GM18517 (cell line): ENCODE measurements around the gene CYBB.
"Not testable (repeated sequence)": the region's sequence is repeated elsewhere in the genome, so short reads cannot be mapped to it uniquely, and the experiment has no call there.

Experiments used
- ATAC-seq: cut with Tn5 transposase; IDR thresholded peaks from one replicate; pipeline ENCODE4 v1.9.1; 2021; ENCODE audit warnings: mild to moderate bottlenecking, moderate library complexity; ENCODE audit not compliant: unreplicated experiment

The CYBB gene

DNA sequence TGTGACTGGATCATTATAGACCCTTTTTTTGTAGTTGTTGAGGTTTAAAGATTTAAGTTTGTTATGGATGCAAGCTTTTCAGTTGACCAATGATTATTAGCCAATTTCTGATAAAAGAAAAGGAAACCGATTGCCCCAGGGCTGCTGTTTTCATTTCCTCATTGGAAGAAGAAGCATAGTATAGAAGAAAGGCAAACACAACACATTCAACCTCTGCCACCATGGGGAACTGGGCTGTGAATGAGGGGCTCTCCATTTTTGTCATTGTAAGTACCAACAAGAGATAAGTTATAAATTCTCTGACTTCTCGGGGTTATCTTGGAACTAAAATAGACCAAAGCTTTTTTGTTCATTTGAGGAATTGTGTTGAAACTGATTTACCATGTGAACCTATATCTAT, at the start of gene CYBB:
CYBB (plus strand) TSS at position 203 of the 400 bp plus-strand sequence; CDS start at position 222, 19 bp downstream.
- no peak for ATAC-seq

DNA sequence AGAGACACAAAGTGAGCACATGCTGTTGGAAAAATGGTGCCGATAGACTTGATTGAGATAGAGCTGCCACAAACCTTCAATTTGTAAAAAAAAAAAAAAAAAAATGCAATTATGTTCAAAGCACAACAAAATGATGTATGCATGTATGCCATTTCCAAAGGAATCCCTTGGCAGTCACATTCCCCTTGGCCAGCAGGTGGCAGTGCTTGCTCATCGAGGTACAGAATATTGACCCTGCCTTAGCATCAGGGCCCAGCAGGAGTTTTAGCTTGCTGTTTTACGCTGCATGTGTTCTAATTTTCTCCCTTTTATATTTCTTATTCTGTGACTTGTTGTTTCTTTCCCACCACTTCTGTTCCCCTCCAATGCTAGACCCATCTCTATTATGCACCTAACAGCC, 34.5 kb upstream of the CYBB start:
- ATAC-seq: peak; percentile 62

DNA sequence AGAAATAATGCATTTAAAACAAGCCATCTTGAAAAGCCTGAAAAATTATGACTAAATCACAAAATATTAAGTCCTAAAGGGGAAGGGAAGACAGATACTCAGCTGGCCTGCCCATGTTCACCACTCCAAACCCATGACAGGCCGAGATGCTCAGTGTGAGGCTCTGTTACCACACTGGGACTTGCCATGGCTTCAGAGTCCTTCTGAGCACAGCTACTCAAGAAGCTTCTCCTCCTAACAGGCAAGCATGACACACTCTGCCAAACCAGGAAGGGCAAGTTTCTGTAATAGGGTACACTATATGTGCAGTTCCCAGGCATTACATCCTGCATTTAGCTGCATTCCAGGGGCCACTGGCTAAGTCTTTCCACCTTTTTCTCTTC, 34.0 kb upstream of the CYBB start:
- peak; percentile 35 for ATAC-seq

DNA sequence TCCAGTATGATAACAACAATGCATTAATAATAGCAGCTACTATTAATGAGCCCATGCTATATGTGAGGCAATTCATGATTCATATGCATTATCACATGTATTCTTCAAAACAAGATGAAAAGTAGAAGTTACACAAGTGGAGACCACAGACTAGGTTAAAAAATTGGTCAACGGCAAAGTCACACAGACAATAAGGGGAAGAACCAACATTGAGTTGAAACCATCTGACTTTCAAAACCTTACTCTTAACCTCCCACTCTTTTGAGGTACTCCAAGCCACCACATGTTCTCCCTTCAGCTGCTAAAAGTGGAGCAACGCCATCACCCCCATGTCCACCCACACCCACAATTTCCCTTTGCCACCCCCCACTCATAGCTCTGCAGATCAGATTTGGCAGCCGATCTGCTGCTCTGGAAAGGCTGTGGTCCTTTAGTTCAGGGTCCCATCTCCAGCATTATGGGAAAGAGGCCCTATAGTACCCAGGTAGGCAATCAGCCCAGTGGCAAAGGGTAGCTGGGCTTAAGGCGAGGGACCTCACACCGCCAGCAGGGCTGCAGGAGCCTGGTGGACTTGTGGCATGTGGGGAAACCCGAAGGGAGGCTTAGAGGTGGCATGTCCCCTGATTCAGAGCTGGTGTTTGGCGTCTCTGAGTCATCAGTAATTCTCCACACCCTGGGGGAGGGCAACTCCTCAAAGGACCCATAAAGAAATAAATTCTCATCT, 33.5 kb upstream of the CYBB start:
- peak; percentile 94 for ATAC-seq

DNA sequence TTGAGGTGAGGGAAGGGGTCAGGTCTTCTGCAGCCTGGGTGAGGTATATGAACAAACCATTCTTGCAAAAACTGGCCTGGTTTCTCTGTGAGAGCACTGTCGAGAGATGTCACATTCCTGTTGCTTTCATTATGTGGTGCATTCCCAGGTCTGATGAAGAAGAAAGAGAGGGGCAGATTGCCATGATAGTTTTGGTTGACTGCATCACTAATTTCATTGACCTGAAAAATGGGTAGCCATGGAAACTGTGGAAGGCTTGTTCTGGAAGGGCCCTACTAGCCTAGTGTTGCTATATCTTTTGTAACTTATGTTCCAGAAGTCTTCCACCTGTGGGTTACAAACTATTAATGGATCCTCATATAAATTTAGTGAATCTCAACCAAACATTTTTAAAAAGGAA, 32.9 kb upstream of the CYBB start:
- no peak for ATAC-seq

DNA sequence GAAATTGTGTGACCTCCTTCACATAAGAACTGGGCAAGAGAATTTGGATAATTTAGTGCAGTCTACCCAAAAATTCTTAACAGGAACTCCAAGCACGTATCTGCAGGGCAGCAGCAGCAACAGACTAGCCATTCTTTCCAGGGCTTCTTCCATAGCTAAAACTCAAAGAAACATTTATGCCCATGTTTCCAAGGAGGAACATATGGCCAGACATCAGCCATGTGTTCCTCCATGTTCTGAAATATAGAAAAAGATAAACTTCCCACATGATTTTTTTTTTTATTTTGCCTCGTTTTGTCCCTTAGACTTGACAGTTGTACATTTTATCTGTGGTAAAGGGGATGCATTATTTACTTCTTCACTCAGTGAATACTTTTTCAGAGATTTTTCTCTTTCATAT, 27.6 kb upstream of the CYBB start:
- ATAC-seq: no peak

DNA sequence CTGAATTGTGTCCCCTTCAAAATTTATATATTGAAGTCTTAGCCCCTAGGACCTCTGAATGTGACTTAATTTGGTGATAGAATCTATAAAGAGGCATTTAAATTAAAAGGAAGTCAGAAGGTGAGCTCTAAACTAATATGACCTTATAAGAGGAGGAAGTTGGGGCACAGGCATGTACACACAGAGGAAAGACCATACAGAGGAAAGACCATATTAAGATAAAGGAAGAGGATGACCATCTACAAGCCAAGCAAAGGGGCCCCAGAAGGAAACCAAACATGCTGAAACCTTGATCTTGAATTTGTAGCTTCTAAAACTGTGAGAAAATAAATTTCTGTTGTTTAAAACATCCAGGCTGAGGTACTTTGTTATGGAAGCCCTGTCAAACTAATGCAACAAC, 26.9 kb upstream of the CYBB start:
- ATAC-seq: no peak

DNA sequence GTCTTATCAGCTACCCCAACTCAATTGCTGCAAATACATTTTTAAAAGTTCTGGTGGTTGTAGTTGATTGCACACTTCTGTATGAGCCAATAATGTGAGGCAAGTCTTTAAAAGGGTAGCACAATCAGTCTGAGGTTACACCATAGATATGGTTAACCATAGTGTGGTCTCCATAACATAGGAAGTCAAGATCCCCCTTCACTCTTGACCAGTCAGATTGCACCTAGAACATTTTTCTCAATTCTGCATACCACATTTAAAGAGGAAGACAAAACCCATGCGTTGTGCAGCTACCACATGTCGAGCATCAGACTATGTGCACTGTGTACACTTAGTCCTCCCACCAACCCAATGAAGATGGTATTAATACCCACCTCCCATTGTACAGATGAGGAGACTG, 26.5 kb upstream of the CYBB start:
- ATAC-seq: no peak

DNA sequence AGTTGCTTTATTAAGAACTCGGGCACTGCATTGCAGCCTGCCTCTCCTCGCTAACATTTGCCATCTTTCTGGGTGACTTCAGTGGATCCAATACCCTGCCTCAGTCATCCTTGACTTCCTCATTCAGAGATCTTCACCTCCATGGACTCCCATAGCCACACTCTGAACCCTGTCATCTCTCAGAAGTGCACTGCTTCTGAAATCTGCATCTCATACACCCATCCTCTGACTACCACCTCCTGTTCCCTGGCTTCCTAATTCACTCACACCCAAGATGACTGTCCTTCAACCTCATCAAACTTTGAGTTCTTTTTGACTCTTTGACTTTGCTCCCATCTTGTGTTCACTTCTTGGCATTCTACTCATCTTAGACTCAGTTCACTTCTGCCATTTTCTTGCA, 25.3 kb upstream of the CYBB start:
- peak; percentile 13 for ATAC-seq

DNA sequence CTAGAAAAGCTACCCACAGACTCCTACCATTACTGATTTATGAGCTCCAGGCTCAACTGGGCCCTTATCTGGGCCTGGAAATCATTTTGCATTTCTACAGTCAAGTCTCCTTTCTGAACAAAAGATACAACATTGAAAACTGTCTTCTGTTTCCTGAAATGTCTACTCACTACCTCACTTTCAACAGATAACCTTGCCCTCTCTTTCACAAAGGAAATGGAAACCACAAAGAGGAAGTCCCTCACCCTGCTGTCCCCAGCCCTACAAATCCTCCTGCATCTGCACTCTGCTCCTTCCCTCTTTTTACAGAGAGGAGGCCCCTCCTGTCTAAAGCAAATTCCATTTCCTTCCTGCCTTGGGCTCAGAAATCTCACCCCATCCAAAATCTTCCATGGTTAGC, 24.8 kb upstream of the CYBB start:
- ATAC-seq: peak; percentile 96

DNA sequence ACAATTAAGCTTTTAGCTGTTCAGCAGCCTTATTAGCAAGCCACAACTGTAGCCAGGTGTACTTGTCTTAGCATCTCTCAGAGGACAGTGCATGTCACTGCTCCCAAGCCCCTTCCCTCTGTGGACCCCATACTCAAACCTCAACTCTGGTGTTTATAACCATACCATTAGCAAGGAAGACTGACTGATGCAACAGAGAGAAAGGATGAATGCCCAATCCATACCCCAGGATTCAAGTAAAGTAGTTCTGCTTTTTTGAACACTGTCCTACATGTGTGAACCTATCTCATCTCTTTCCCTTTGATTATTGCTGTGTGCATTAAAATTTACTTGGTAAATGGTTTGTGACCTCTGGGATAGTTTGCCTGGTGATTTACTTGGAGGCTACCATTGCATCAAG, 22.8 kb upstream of the CYBB start:
- no peak for ATAC-seq

DNA sequence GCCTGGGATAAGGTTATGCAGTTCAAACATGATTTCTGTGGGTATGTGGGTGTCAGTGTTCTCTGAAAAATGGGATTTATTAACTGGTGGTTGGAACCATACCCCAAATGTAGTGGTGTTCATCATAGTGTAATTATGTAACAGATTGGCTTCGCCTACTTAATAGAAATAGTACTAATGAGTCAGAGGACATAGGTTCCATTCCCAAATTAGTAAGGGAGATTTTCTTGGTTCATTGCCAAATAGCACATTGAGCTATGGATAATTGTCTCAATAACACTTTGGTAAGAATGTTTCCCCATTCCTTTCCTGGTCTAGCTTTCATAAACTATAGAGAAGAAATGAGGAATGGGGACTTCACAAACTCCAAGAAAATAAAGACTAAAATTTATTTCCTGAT, 20.5 kb upstream of the CYBB start:
- ATAC-seq: no peak

DNA sequence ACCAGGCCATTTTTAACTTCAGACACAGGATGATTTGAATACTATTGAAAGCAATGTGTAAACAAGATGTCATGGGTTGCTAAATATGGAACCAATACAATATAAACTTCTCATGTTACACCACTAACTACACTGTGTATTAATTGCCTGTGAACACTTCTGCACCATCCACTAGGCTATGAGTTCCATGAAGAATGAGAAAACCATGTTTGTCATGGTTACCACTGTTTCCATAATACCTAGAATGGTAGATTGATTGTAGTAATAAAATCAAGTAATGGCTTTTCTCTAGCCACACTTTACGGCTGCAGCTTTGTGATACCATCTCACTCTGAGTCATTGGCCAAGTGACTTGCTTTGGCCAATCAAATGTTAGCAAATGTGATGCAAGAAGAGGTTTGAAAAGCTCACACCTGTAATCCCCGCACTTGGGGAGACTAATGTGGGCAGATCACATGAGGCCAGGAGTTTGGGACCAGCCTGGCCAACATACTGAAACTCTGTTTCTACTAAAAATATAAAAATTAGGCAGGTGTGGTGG, 19.9 kb upstream of the CYBB start:
- no peak for ATAC-seq

DNA sequence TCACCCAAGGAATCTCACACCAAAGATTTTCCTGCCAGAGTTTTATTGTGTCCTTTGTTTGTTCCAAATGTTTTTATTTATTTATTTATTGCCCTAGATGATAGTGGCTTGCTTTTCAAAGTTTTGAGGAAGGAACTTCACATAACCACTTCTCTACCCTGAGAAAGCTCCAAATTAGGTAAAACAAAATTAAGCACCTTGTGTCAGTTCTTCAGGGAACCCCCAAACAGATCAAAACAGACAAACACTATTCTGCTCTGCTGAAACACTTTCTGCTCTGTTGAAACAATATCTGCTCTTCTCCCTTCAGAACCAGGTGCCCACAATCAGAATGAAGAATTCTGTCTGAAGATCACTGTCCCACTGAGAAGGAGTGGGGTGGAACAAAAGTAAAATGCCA, 16.5 kb upstream of the CYBB start:
- ATAC-seq: no peak

DNA sequence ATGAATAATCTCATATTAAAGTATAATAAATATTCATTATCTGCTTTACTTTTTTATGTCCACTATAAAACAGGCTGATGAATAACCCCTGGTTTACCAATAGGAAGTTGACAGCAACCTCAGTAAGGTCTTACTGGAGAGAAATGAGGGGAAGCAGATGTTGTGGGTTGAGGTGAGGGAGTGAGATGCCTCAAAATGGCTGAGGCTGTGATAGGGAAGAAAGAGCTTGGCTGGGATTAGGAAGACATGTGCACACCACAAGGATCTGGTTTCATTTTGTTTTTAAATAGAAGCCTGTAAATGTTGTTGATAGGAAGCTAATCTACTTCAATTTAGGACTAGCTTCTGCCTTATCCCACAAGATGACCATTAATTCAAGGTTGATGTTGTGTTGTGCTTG, 14.4 kb upstream of the CYBB start:
- no peak for ATAC-seq

DNA sequence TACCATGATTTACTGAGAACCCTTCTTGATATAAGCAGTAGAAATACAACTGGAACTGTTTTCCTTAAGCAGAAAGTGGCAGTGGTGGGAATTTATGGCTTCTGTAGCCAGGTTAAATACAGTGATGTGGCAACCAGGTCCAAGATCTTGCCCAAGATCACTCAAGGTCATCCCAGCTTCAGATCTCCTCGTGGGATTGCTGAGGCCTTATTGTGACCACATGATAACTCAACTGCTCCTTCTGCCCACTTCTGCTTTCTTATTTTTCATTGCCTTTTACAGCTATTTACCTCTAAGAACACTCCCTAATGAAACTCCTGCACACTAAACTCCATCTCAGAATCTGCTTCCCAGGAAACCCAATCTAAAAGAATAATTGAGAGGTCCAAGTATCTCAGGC, 12.4 kb upstream of the CYBB start:
- no peak for ATAC-seq

DNA sequence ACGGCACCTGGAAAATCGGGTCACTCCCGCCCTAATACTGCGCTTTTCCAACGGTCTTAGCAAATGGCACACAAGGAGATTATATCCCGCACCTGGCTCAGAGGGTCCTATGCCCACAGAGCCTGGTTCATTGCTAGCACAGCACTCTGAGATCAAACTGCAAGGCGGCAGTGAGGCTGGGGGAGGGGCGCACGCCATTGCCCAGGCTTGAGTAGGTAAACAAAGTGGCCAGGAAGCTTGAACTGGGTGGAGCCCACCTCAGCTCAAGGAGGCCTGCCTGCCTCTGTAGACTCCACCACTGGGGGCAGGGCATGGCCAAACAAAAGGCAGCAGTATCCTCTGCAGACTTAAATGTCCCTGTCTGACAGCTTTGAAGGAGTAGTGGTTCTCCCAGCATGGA, 11.0 kb upstream of the CYBB start:
- ATAC-seq: not testable (repeated sequence)

DNA sequence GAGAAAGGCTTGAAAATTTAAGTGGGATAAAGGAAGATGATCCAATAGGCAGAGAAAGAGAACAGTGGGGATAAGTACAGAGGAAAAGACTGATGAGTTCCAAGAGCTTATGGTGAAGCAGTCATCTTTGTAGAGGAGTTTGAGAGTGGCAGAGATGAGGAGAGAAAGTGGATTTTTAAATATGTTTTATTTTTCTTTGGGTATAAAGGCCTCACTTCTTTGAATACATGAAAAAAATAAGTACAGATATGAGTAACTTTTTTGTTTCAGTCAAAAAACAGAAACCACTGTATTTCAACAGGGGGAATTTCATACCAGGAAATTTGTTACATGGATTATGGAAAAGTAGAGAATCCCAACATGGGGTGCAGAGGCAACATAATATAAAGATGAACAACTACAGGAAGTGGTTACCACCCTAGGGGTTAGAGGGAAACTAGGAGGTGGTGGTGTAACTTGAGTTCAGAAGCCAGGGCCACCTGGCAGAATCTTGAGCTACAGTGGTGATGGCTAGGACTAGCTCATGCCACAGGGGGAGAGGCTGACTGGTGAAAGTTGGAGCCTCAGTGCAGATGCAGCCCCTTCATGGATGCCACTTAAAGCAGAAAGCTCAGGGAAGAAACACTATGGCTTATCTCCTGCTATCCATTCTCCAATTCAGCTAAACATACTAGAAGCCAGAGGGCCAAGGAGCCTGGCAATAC, 3.4 kb upstream of the CYBB start:
- ATAC-seq: peak; percentile 81

DNA sequence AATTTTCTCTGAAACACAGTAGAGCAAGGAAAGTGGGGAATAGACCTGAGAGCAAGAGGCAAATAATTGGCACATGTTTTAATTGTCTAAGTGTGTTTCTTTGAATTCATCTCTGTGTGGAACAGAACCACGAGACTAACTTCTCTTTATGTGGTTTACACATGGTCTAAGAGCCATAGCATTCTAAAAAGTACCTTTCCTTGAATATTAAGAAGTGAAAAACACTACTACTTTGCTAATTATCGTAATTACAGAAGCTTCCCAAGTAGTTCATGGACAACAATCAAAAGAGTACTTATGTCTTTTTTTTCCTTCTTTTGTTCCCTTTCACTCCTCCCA, 2.9 kb upstream of the CYBB start:
- peak; percentile 16 for ATAC-seq

DNA sequence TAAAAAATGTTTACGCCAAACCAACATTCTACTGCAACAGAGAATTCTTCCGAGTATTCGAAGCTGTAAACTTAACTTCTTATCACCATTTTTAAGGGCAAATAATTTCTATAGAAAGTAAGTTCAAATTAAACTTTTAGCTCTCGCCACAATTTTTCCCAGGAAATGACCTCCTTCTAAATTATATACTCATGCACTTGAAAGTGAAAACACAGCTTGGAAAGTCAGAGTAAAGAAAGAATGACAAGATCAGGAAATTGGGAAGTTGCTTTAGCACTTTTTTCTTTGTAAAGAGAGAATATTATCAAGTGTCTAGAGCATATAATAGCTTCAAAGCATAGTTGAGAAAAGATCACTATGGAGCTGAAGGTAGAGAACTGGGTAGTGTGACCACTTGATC, 1.2 kb downstream of the CYBB start:
- no peak for ATAC-seq

DNA sequence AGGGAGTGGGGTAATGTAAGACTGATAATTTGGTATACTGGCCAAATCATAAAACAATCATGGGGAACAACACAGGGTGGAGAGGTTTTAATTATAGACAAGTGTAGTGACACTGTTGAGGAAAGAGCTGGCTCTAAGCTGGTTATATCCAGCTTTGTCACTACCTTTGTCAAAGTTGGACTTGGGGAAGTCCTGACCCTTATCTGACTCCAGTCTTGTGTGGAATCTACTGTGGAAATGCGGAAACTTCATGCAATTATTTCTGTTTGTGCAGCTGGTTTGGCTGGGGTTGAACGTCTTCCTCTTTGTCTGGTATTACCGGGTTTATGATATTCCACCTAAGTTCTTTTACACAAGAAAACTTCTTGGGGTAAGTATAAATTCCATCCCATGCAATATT, 2.0 kb downstream of the CYBB start:
- no peak for ATAC-seq

DNA sequence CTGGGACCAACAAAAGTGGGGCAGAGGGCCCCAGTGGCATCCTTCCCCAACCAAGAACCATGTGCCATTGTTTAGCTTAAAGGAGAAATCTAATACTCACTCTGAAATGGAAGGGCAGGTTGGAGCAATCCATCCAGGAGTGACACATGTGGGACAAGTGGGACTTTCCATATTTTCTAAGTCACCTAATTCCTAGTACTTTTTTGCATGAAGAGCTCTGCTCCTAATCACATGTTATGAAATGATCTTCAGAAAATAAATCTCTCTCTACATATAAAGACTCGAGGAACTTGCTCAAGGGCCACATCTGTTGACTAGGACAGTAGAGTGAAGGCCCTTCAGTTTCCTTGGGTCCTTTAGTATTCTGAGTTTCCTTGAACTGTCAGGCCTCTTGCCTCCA, 2.5 kb downstream of the CYBB start:
- no peak for ATAC-seq

DNA sequence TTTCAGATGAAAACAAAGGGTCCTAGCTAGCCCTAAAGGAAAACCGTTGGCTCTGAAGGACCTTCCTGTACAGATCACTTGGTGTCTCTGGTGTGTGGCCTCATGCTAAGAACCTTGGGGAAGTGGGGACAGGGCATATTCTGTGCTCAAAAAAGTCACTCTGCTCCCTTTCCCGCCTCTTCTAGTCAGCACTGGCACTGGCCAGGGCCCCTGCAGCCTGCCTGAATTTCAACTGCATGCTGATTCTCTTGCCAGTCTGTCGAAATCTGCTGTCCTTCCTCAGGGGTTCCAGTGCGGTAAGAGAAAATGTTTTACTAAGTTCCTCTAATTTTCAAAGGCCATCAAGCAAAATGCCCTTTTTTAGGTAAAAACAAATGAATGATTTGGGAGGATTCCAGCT, 3.4 kb downstream of the CYBB start:
- no peak for ATAC-seq
